ENCODE measurements around the gene YIF1A. TPM values are rescaled to one million over a fixed set of nuclear protein-coding genes. Genes with fewer than 3 reads are reported as not detected.
"Not testable (repeated sequence)": the region's sequence is repeated elsewhere in the genome, so short reads cannot be mapped to it uniquely, and the experiment has no call there.

YIF1A gene
- total and polyA plus RNA-seq, 7 experiments from 2014 or later, result 25.0 to 66.2 (median 34.1) TPM

GRCh38 chr11:66259225-66259624 lies 29.7 kb downstream of the YIF1A start:
- Mint-ChIP-seq H3K4me3 (peak overlapping the region in 9 of 10 donors; percentile 14 to 97 (median 94)), H3K27ac (peak overlapping the region in 7 of 9 donors; percentile 21 to 88 (median 69)), H3K4me1 (peaks cover 21 to 33% (median 29%) of the 10 kb centered on the region in 7 donors), H3K9me3 (peaks cover 0 to 6% (median 0%) of the 10 kb centered on the region in 11 donors), H3K36me3 (peaks cover 0 to 22% (median 13%) of the 10 kb centered on the region in 5 donors), H3K27me3 (no peaks in the 10 kb centered on the region)
- intact Hi-C loops (cut with micrococcal nuclease), result loop anchor here in 1 of 2 donors (2.0 kb wide), 1 partner anchor 400 kb away; the partner anchor contains the start of gene CFL1
- Histone ChIP-seq H3K36me3 (ENCODE audit: control insufficient read depth in 2 of 3, insufficient read depth in 3 of 3, low read length in 3 of 3) (peaks cover 0 to 50% (median 0%) of the 10 kb centered on the region in 3 experiments), H3K27ac (ENCODE audit: low read depth, low read length) (peak overlapping the region; percentile 98), H3K4me1 (ENCODE audit: control insufficient read depth in 2 of 2, insufficient read depth in 2 of 2, low read length in 2 of 2) (peaks cover 18 to 20% of the 10 kb centered on the region in 2 donors), H3K9me3 (ENCODE audit: control insufficient read depth in 2 of 3, low read length in 3 of 3) (no peaks in the 10 kb centered on the region), H3K27me3 (ENCODE audit: control insufficient read depth in 2 of 2, insufficient read depth in 2 of 2, low read length in 2 of 2) (no peaks in the 10 kb centered on the region), H3K4me3 (ENCODE audit: low read length) (no peak overlapping the region)
- POLR2A ChIA-PET, result interaction anchor here (0.6 to 1.4 kb wide), 2 partner anchors 113 to 1155 kb away, joined by 3 read pairs; no protein-coding TSS in a partner anchor
- no peak for DNase-seq
- ATAC-seq, result no peak
- CTCF ChIA-PET, result interaction anchor here (0.6 to 2.3 kb wide), 9 partner anchors 9 to 191 kb away, joined by 3 to 9 read pairs (median 5); partner anchors contain the start of genes RAB1B and YIF1A

- peaks cover 18 to 20% of the 10 kb centered on the region in 2 donors for H3K4me1 ChIP-seq (ENCODE audit: control insufficient read depth in 2 of 2, insufficient read depth in 2 of 2, low read length in 2 of 2)
- ChIA-PET POLR2A (interaction anchor here (0.7 to 1.4 kb wide), 2 partner anchors 24 to 114 kb away, joined by 3 read pairs; no protein-coding TSS in a partner anchor), CTCF (interaction anchor here (1.2 to 2.3 kb wide), 7 partner anchors 9 to 190 kb away, joined by 3 to 9 read pairs (median 6); partner anchors contain the start of genes RAB1B and YIF1A)
- peak overlapping the region; percentile 34 to 98 (median 81) for H3K27ac Mint-ChIP-seq
- H3K27ac ChIP-seq (ENCODE audit: low read depth, low read length), result peak overlapping the region; percentile 98
- H3K36me3 ChIP-seq (ENCODE audit: control insufficient read depth in 2 of 3, insufficient read depth in 3 of 3, low read length in 3 of 3), result peaks cover 0 to 44% (median 0%) of the 10 kb centered on the region in 3 experiments
- peaks cover 0 to 8% (median 0%) of the 10 kb centered on the region in 11 donors for H3K9me3 Mint-ChIP-seq
- H3K27me3 ChIP-seq (ENCODE audit: control insufficient read depth in 2 of 2, insufficient read depth in 2 of 2, low read length in 2 of 2), result no peaks in the 10 kb centered on the region
- intact Hi-C loops (cut with micrococcal nuclease), result loop anchor here (1.0 to 2.0 kb wide), 2 partner anchors 36 to 400 kb away; partner anchors contain the start of gene CFL1 (in 1 of the 2)
- H3K4me3 ChIP-seq (ENCODE audit: low read length), result peak overlapping the region; percentile 80
- no peaks in the 10 kb centered on the region for H3K27me3 Mint-ChIP-seq
- peaks cover 21 to 33% (median 30%) of the 10 kb centered on the region in 7 donors for H3K4me1 Mint-ChIP-seq
- DNase-seq (no peak), ATAC-seq (no peak)
- H3K36me3 Mint-ChIP-seq, result peaks cover 0 to 22% (median 13%) of the 10 kb centered on the region in 5 donors
- peak overlapping the region; percentile 65 to 97 (median 94) for H3K4me3 Mint-ChIP-seq
- H3K9me3 ChIP-seq (ENCODE audit: control insufficient read depth in 2 of 3, low read length in 3 of 3), result no peaks in the 10 kb centered on the region
These were observed 30.5 kb downstream of the YIF1A start for GRCh38 chr11:66258473-66258893.

- POLR2A ChIA-PET, result interaction anchor here (0.6 to 1.3 kb wide), 4 partner anchors 10 to 196 kb away, joined by 3 to 4 read pairs (median 4); partner anchors contain the start of gene YIF1A
- not testable (repeated sequence) for H3K9me3 ChIP-seq (ENCODE audit: control insufficient read depth in 2 of 3, low read length in 3 of 3)
These were observed 35.9 kb downstream of the YIF1A start for GRCh38 chr11:66253081-66253480.

GRCh38 chr11:66251809-66252208 lies 37.1 kb downstream of the YIF1A start:
- Histone ChIP-seq H3K27ac (ENCODE audit: low read depth, low read length) (no peak overlapping the region), H3K4me1 (ENCODE audit: control insufficient read depth in 2 of 2, insufficient read depth in 2 of 2, low read length in 2 of 2) (peaks cover 8 to 10% of the 10 kb centered on the region in 2 donors), H3K27me3 (ENCODE audit: control insufficient read depth in 2 of 2, insufficient read depth in 2 of 2, low read length in 2 of 2) (no peaks in the 10 kb centered on the region), H3K36me3 (ENCODE audit: control insufficient read depth in 2 of 3, insufficient read depth in 3 of 3, low read length in 3 of 3) (peaks cover 0 to 19% (median 4%) of the 10 kb centered on the region in 3 experiments), H3K4me3 (ENCODE audit: low read length) (no peak overlapping the region), H3K9me3 (ENCODE audit: control insufficient read depth in 2 of 3, low read length in 3 of 3) (no peaks in the 10 kb centered on the region)
- Mint-ChIP-seq H3K4me1 (peaks cover 6 to 30% (median 21%) of the 10 kb centered on the region in 7 donors), H3K4me3 (peak overlapping the region in 1 of 10 donors; percentile 36), H3K27me3 (no peaks in the 10 kb centered on the region), H3K9me3 (peaks cover 0 to 5% (median 0%) of the 10 kb centered on the region in 11 donors), H3K27ac (peak overlapping the region in 6 of 9 donors; percentile 5 to 84 (median 77)), H3K36me3 (peaks cover 0 to 7% (median 5%) of the 10 kb centered on the region in 5 donors)
- ChIA-PET CTCF (no interaction called here), POLR2A (interaction anchor here (1.3 to 1.4 kb wide), 2 partner anchors 14 to 37 kb away, joined by 4 to 5 read pairs; partner anchors contain the start of gene YIF1A)
- no peak for DNase-seq
- intact Hi-C loops (cut with micrococcal nuclease), result no loop called here
- ATAC-seq, result no peak

More at GRCh38 chr11:66253081-66253480, 35.9 kb downstream of the YIF1A start:
- Histone ChIP-seq H3K4me1 (ENCODE audit: control insufficient read depth in 2 of 2, insufficient read depth in 2 of 2, low read length in 2 of 2) (peaks cover 8 to 11% of the 10 kb centered on the region in 2 donors), H3K36me3 (ENCODE audit: control insufficient read depth in 2 of 3, insufficient read depth in 3 of 3, low read length in 3 of 3) (peaks cover 0 to 17% (median 4%) of the 10 kb centered on the region in 3 experiments)
- H3K27ac ChIP-seq (ENCODE audit: low read depth, low read length); H3K9me3 Mint-ChIP-seq; intact Hi-C loops (cut with micrococcal nuclease); H3K36me3 Mint-ChIP-seq; H3K27me3 ChIP-seq (ENCODE audit: control insufficient read depth in 2 of 2, insufficient read depth in 2 of 2, low read length in 2 of 2); H3K4me3 ChIP-seq (ENCODE audit: low read length); H3K27me3 Mint-ChIP-seq; DNase-seq; ATAC-seq: not testable (repeated sequence)
- Mint-ChIP-seq H3K27ac (peak overlapping the region; percentile 5 to 90 (median 79)), H3K4me1 (peaks cover 8 to 34% (median 23%) of the 10 kb centered on the region in 7 donors), H3K4me3 (peak overlapping the region in 1 of 10 donors; percentile 38)
- CTCF ChIA-PET, result interaction anchor here (0.7 kb wide), 1 partner anchor 33 kb away, joined by 5 read pairs; no protein-coding TSS in a partner anchor

- Mint-ChIP-seq H3K27me3 (no peaks in the 10 kb centered on the region), H3K4me1 (peaks cover 0 to 17% (median 14%) of the 10 kb centered on the region in 7 donors), H3K27ac (peak overlapping the region in 8 of 9 donors; percentile 11 to 77 (median 62)), H3K36me3 (peaks cover 0 to 14% (median 5%) of the 10 kb centered on the region in 5 donors), H3K4me3 (no peak overlapping the region), H3K9me3 (peaks cover 0 to 5% (median 0%) of the 10 kb centered on the region in 11 donors)
- intact Hi-C loops (cut with micrococcal nuclease), result no loop called here
- DNase-seq (no peak), ATAC-seq (no peak)
- no peak overlapping the region for H3K4me3 ChIP-seq (ENCODE audit: low read length)
- H3K27me3 ChIP-seq (ENCODE audit: control insufficient read depth in 2 of 2, insufficient read depth in 2 of 2, low read length in 2 of 2), result no peaks in the 10 kb centered on the region
- H3K9me3 ChIP-seq (ENCODE audit: control insufficient read depth in 2 of 3, low read length in 3 of 3), result no peaks in the 10 kb centered on the region
- ChIA-PET CTCF (no interaction called here), POLR2A (no interaction called here)
- H3K4me1 ChIP-seq (ENCODE audit: control insufficient read depth in 2 of 2, insufficient read depth in 2 of 2, low read length in 2 of 2), result no peaks in the 10 kb centered on the region
- no peak overlapping the region for H3K27ac ChIP-seq (ENCODE audit: low read depth, low read length)
- H3K36me3 ChIP-seq (ENCODE audit: control insufficient read depth in 2 of 3, insufficient read depth in 3 of 3, low read length in 3 of 3), result peaks cover 0 to 42% (median 4%) of the 10 kb centered on the region in 3 experiments
These were observed 40.0 kb downstream of the YIF1A start for GRCh38 chr11:66248903-66249302.

- Mint-ChIP-seq H3K27me3 (no peaks in the 10 kb centered on the region), H3K4me1 (peaks cover 0 to 11% (median 9%) of the 10 kb centered on the region in 7 donors), H3K27ac (peak overlapping the region in 6 of 9 donors; percentile 1 to 78 (median 60)), H3K9me3 (peaks cover 0 to 3% (median 0%) of the 10 kb centered on the region in 11 donors), H3K36me3 (peaks cover 0 to 17% (median 5%) of the 10 kb centered on the region in 5 donors), H3K4me3 (peak overlapping the region in 1 of 10 donors; percentile 29)
- intact Hi-C loops (cut with micrococcal nuclease), result no loop called here
- POLR2A ChIA-PET, result no interaction called here
- Histone ChIP-seq H3K36me3 (ENCODE audit: control insufficient read depth in 2 of 3, insufficient read depth in 3 of 3, low read length in 3 of 3) (peaks cover 0 to 53% (median 4%) of the 10 kb centered on the region in 3 experiments), H3K27ac (ENCODE audit: low read depth, low read length) (no peak overlapping the region), H3K4me3 (ENCODE audit: low read length) (no peak overlapping the region), H3K4me1 (ENCODE audit: control insufficient read depth in 2 of 2, insufficient read depth in 2 of 2, low read length in 2 of 2) (no peaks in the 10 kb centered on the region), H3K9me3 (ENCODE audit: control insufficient read depth in 2 of 3, low read length in 3 of 3) (no peaks in the 10 kb centered on the region), H3K27me3 (ENCODE audit: control insufficient read depth in 2 of 2, insufficient read depth in 2 of 2, low read length in 2 of 2) (no peaks in the 10 kb centered on the region)
- DNase-seq, result no peak
- no peak for ATAC-seq
- CTCF ChIA-PET, result no interaction called here
These were observed 41.1 kb downstream of the YIF1A start for GRCh38 chr11:66247801-66248200.

Measured in naive thymus-derived CD4-positive, alpha-beta T cell (primary cell).